SK-N-SH (cell line): ENCODE measurements around the gene PRTFDC1.

Source experiments
- CTCF ChIP-seq: fragments of 200-600 bp; sonication (generic); IDR thresholded peaks from 2 replicates; pipeline ENCODE4 v1.6.1; 2017; ENCODE audit warnings: antibody characterized with exemption, mild to moderate bottlenecking, moderate library complexity
- POLR2AphosphoS5 ChIP-seq: IDR thresholded peaks from 2 replicates; pipeline ENCODE4 v1.6.1; 2012; ENCODE audit warnings: low read depth, low read length
- REST ChIP-seq: IDR thresholded peaks from 2 replicates; pipeline ENCODE4 v1.6.1; 2012; ENCODE audit warnings: mild to moderate bottlenecking, low read depth, low read length, moderate library complexity

- TF ChIP-seq CTCF (no peak), POLR2AphosphoS5 (no peak), REST (no peak)
Measured at GRCh38 chr10:24974976-24975375, 22.6 kb upstream of the PRTFDC1 start.
